ENCODE data around the gene ZNF491.

ZNF491 gene

DNA sequence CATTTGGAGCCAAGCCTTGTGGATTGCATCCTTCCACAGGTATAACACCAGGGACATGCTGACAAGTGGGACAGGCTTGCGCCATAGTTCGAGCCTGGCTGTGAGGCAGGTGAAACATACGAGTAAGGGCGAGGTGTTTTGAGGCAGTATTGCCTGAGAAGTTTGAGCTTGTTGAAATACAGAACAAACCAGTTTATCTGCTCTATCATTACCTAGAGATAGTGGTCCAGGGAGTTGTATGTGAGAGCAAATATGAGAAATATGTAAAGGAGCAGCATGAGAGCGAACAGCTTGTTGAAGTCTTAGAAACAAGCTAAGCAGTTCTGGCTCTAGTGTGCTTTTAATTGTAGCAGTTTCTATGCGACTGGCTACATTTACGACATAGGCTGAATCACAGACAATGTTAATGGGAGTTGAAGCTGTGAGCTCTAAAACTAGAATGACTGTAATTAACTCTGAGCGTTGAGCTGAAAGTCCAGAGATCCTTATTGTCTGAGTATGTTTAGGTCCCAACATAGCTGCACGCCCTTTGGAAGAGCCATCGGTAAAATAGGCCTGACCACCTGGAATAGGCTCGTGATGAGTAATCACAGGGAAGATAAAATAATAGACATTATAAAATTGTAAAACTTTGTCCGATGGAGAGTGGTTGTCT, 58.4 kb downstream of the ZNF491 start:
- Histone ChIP-seq H2BK15ac (ENCODE audit: low read depth, poor library complexity, severe bottlenecking) (no peak overlapping the region), H2AK5ac (ENCODE audit: low read length, severe bottlenecking) (no peak overlapping the region), H3K4ac (ENCODE audit: low read depth in 1 of 2, low read length in 2 of 2) (no peak overlapping the region), H3K9me3 (ENCODE audit: control insufficient read depth, low read length) (peaks cover 40% of the 10 kb centered on the region), H3K79me1 (replicated peaks; ENCODE audit: low read length, poor library complexity, severe bottlenecking) (no peaks in the 10 kb centered on the region), H2BK5ac (ENCODE audit: low read depth, low read length, poor library complexity, severe bottlenecking) (no peak overlapping the region), H3K27me3 (ENCODE audit: control insufficient read depth in 1 of 2, insufficient read depth in 1 of 2, low read length in 2 of 2) (no peaks in the 10 kb centered on the region), H3K4me3 (ENCODE audit: insufficient read depth in 1 of 2, low read depth in 1 of 2, low read length in 2 of 2) (no peak overlapping the region), H2BK120ac (ENCODE audit: low read depth, low read length) (no peak overlapping the region), H2BK12ac (ENCODE audit: low read length in 2 of 2) (no peak overlapping the region), H4K8ac (ENCODE audit: low read length) (no peak overlapping the region), H3K18ac (ENCODE audit: low read depth in 1 of 2, low read length in 2 of 2) (no peak overlapping the region), H4K91ac (ENCODE audit: low read length) (no peak overlapping the region), H3K14ac (ENCODE audit: low read length in 2 of 2) (no peak overlapping the region), H3K23ac (ENCODE audit: low read length in 2 of 2) (no peak overlapping the region), H3K27ac (ENCODE audit: low read length, poor library complexity, severe bottlenecking) (no peak overlapping the region), H3K4me2 (ENCODE audit: low read length, poor library complexity, severe bottlenecking) (no peak overlapping the region), H3K9ac (ENCODE audit: low read length) (no peak overlapping the region), H3K36me3 (ENCODE audit: control insufficient read depth in 1 of 2, insufficient read depth in 2 of 2, low read depth in 1 of 2, low read length in 2 of 2) (no peaks in the 10 kb centered on the region), H3K4me1 (ENCODE audit: control insufficient read depth, insufficient read depth, low read depth, low read length) (no peaks in the 10 kb centered on the region), H2AFZ (ENCODE audit: low read depth, low read length) (no peak overlapping the region)
- DNase-seq = no peak
- WGBS = 75% methylated on average over 11 of the region's 12 CpGs

Measured in mesenchymal stem cell (in vitro differentiated cells and primary cell).